Activated T-helper 1 cell treated with anti-CD3 and anti-CD28 coated beads, Interleukin-12 subunit alpha, Interleukin-12 subunit beta, Interleukin-2, Interleukin-4 antibody, amounts not matched to agents 30 ng/mL and 10 ng/mL and 1 ng/mL, durations not matched to agents 14 hours and 24 hours and 36 hours (primary cell): Measurements from ENCODE around the gene DNAH17. TPM values are rescaled to one million over a fixed set of nuclear protein-coding genes. Genes with fewer than 3 reads are reported as not detected.

ENCODE experiments used
- DNase-seq: peaks from one replicate; pipeline ENCODE4 v3.0.0; 2021; ENCODE audit warnings: low spot score
- H3K27ac Mint-ChIP-seq: one replicate; pipeline ENCODE4 v1.8.0; 2021; ENCODE audit warnings: mild to moderate bottlenecking, mixed read lengths
- H3K27me3 Mint-ChIP-seq: one replicate; pipeline ENCODE4 v1.8.0; 2022; ENCODE audit warnings: mild to moderate bottlenecking, moderate library complexity, mixed read lengths; ENCODE audit not compliant: insufficient read depth
- H3K36me3 Mint-ChIP-seq: one replicate; pipeline ENCODE4 v1.8.0; 2021; ENCODE audit warnings: low read depth, mixed read lengths
- H3K4me1 Mint-ChIP-seq: one replicate; pipeline ENCODE4 v1.8.0; 2021; ENCODE audit warnings: low read depth, mixed read lengths
- H3K4me3 Mint-ChIP-seq: one replicate; pipeline ENCODE4 v1.8.0; 2021; ENCODE audit warnings: mild to moderate bottlenecking, moderate library complexity, mixed read lengths
- H3K9me3 Mint-ChIP-seq: one replicate; pipeline ENCODE4 v1.8.0; 2021; ENCODE audit warnings: mixed read lengths
- intact Hi-C: fragments of 100-400 bp; cut with micrococcal nuclease; formaldehyde crosslinking; loops from one replicate; pipeline ENCODE4 v1.15.1; 2024
- total RNA-seq: library from RNA; stranded (reverse); gene quantifications from 2 replicates; pipeline ENCODE4 v1.2.3, GENCODE V29; 2022

Gene DNAH17
- total RNA-seq, 1 donor from 2014 or later: 0.18 TPM

GRCh38 chr17:78599419-78599818 lies 22.2 kb upstream of the DNAH17 start:
- no peak overlapping the region for H3K4me3 Mint-ChIP-seq
- intact Hi-C loops: no loop called here

GRCh38 chr17:78598013-78598471 lies 20.8 kb upstream of the DNAH17 start:
- Mint-ChIP-seq H3K4me1 (no peaks in the 10 kb centered on the region), H3K36me3 (no peaks in the 10 kb centered on the region), H3K4me3 (no peak overlapping the region), H3K27ac (no peak overlapping the region), H3K9me3 (no peaks in the 10 kb centered on the region), H3K27me3 (peaks cover 6% of the 10 kb centered on the region)
- DNase-seq: no peak
- intact Hi-C loops: no loop called here

More at GRCh38 chr17:78599419-78599818, 22.2 kb upstream of the DNAH17 start:
- no peak overlapping the region for H3K27ac Mint-ChIP-seq
- DNase-seq: no peak
- peaks cover 6% of the 10 kb centered on the region for H3K27me3 Mint-ChIP-seq
- no peaks in the 10 kb centered on the region for H3K36me3 Mint-ChIP-seq
- no peaks in the 10 kb centered on the region for H3K9me3 Mint-ChIP-seq
- H3K4me1 Mint-ChIP-seq: no peaks in the 10 kb centered on the region

- H3K27me3 Mint-ChIP-seq: peaks cover 6% of the 10 kb centered on the region
- H3K9me3 Mint-ChIP-seq: no peaks in the 10 kb centered on the region
- no peak for DNase-seq
- no peak overlapping the region for H3K4me3 Mint-ChIP-seq
- no peaks in the 10 kb centered on the region for H3K36me3 Mint-ChIP-seq
- H3K27ac Mint-ChIP-seq: peak overlapping the region; percentile 43
- intact Hi-C loops: no loop called here
- peaks cover 5% of the 10 kb centered on the region for H3K4me1 Mint-ChIP-seq
Measured at GRCh38 chr17:78596871-78597764, 19.9 kb upstream of the DNAH17 start.

DNA sequence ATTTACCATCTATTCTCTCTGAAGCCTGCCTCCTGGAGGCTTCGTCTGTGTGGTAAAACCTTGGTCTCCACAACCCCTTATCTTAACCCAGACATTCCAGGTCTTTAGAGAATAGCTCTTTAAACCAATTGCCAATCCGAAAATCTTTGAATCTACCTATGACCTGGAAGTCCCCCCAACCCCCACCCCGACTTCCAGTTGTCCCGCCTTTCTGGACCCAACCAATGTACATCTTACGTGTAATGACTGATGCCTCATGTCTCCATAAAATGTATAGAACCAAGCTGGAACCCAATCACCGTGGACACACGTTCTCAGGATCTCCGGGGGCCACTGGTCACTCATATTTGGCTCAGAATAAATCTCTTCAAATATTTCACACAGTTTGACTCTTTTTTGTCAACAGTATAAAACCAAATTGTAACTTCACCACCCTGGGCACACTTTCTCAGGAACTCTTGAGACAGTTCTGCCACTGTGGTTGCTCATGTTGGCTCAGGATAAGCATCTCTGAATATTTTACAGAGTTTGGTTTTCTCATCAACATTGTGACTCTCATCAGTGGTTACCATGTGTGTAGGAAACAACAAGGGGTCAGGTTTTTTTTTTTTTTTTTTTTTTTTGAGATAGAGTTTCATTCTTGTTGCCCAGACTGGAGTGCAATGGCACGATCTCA lies 18.1 kb upstream of the DNAH17 start:
- DNase-seq: no peak
- peaks cover 10% of the 10 kb centered on the region for H3K4me1 Mint-ChIP-seq
- peaks cover under 1% of the 10 kb centered on the region for H3K27me3 Mint-ChIP-seq
- intact Hi-C loops: no loop called here
- no peak overlapping the region for H3K27ac Mint-ChIP-seq
- no peaks in the 10 kb centered on the region for H3K36me3 Mint-ChIP-seq
- no peak overlapping the region for H3K4me3 Mint-ChIP-seq
- no peaks in the 10 kb centered on the region for H3K9me3 Mint-ChIP-seq

- DNase-seq: no peak
- H3K27ac Mint-ChIP-seq: no peak overlapping the region
- H3K4me1 Mint-ChIP-seq: peaks cover 10% of the 10 kb centered on the region
- H3K36me3 Mint-ChIP-seq: no peaks in the 10 kb centered on the region
- no peaks in the 10 kb centered on the region for H3K9me3 Mint-ChIP-seq
- intact Hi-C loops: loop anchor here (1.0 kb wide), 1 partner anchor 73 kb away; no protein-coding TSS in a partner anchor
- H3K4me3 Mint-ChIP-seq: no peak overlapping the region
- no peaks in the 10 kb centered on the region for H3K27me3 Mint-ChIP-seq
Measured at GRCh38 chr17:78592991-78593329, 15.8 kb upstream of the DNAH17 start.

- no peaks in the 10 kb centered on the region for H3K9me3 Mint-ChIP-seq
- H3K4me3 Mint-ChIP-seq: no peak overlapping the region
- no peak overlapping the region for H3K27ac Mint-ChIP-seq
- H3K4me1 Mint-ChIP-seq: peaks cover 10% of the 10 kb centered on the region
- H3K36me3 Mint-ChIP-seq: no peaks in the 10 kb centered on the region
- intact Hi-C loops: no loop called here
- no peaks in the 10 kb centered on the region for H3K27me3 Mint-ChIP-seq
- no peak for DNase-seq
Measured at GRCh38 chr17:78591263-78591671, 14.1 kb upstream of the DNAH17 start.

DNA sequence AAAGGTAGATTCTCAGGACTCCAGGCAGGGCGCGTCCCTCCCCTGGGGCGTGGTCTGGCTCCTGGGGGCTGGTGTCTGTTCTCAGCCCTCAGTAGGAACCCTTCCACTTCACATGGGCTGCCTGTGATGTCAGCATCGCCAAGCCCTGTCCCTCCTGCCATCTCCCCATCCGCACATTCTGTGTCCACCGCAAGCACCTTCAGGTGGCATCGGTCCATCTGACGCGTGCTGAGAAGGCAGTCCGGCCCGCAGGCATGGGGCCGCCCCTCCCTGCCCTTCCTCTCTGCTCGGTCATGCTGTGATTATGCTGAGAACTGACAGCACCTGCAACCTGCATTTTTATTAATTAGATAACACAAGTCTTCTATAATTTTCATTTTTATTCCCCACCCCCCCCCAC lies 12.7 kb upstream of the DNAH17 start:
- H3K27me3 Mint-ChIP-seq: peaks cover 3% of the 10 kb centered on the region
- no peaks in the 10 kb centered on the region for H3K36me3 Mint-ChIP-seq
- intact Hi-C loops: no loop called here
- H3K4me3 Mint-ChIP-seq: no peak overlapping the region
- H3K4me1 Mint-ChIP-seq: peaks cover 10% of the 10 kb centered on the region
- DNase-seq: no peak
- H3K27ac Mint-ChIP-seq: no peak overlapping the region
- no peaks in the 10 kb centered on the region for H3K9me3 Mint-ChIP-seq

DNA sequence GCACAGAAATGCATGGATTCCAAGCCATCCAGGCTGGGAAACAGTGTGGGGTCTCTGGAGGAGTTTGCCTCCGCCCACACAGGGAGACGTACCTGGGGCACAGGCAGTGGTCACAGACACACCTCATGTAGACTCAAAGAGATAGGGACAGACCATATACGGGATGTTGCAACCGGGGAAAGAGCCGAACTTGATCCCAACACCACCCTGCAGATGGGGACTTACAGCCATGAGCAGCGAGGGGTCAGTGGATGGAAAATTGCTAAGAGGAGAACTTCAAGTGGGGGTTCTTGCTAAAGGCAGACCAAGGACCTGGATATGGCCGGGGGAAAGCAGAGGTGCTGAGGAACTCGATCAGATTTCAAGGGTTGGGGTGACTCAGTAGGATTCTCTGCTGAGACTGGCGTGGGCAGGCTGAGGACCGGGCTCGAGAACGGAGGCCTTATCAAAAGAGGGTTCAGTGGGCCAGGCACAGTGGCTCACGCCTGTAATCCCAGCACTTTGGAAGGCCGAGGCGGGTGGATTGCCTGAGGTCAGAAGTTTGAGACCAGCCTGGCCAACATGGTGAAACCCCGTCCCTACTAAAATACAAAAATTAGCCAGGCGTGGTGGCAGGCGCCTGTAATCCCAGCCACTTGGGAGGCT lies 12.0 kb upstream of the DNAH17 start:
- Mint-ChIP-seq H3K27ac (no peak overlapping the region), H3K9me3 (no peaks in the 10 kb centered on the region), H3K36me3 (no peaks in the 10 kb centered on the region), H3K4me1 (peaks cover 10% of the 10 kb centered on the region), H3K27me3 (peaks cover 3% of the 10 kb centered on the region), H3K4me3 (no peak overlapping the region)
- DNase-seq: no peak
- intact Hi-C loops: no loop called here

- no peaks in the 10 kb centered on the region for H3K9me3 Mint-ChIP-seq
- no peak overlapping the region for H3K4me3 Mint-ChIP-seq
- H3K36me3 Mint-ChIP-seq: no peaks in the 10 kb centered on the region
- H3K27ac Mint-ChIP-seq: no peak overlapping the region
- intact Hi-C loops: no loop called here
- H3K27me3 Mint-ChIP-seq: peaks cover 4% of the 10 kb centered on the region
- DNase-seq: no peak
- H3K4me1 Mint-ChIP-seq: peaks cover 10% of the 10 kb centered on the region
Measured at GRCh38 chr17:78588258-78589030, 11.2 kb upstream of the DNAH17 start.

DNA sequence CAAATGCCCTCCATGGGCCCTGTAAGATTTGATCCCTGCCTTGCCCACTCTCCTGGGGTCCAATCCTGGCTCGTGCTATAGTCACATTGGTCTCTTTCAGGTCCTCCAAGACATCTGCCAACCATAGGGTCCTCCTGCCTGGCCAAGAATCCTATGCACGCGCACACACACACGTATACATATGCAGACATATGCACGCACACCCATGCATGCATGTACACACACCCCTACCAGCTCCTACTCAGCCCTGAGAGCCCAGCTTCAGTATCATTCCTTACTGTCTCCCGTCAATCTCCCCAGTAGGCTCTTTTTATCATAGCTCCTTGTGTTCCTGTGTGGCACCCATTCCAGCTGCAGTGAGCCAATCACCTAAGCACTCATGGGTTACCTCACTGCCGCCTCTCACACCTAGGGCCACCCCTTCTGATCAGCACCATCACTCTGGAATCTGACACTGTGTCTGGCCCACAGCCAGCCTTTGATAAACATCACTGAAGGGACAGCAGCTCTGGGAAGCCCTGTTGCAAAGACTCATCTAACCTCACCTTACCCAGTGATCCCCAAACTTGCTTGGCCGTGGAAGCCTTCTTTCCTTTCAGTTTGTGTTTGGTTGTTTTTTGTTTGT lies 7.9 kb upstream of the DNAH17 start:
- no peaks in the 10 kb centered on the region for H3K36me3 Mint-ChIP-seq
- DNase-seq: no peak
- intact Hi-C loops: no loop called here
- H3K4me1 Mint-ChIP-seq: no peaks in the 10 kb centered on the region
- H3K27me3 Mint-ChIP-seq: peaks cover 10% of the 10 kb centered on the region
- H3K27ac Mint-ChIP-seq: no peak overlapping the region
- H3K4me3 Mint-ChIP-seq: no peak overlapping the region
- no peaks in the 10 kb centered on the region for H3K9me3 Mint-ChIP-seq

- H3K4me1 Mint-ChIP-seq: no peaks in the 10 kb centered on the region
- intact Hi-C loops: no loop called here
- H3K27me3 Mint-ChIP-seq: peaks cover 21% of the 10 kb centered on the region
- no peaks in the 10 kb centered on the region for H3K36me3 Mint-ChIP-seq
- DNase-seq: no peak
- H3K4me3 Mint-ChIP-seq: no peak overlapping the region
- H3K9me3 Mint-ChIP-seq: no peaks in the 10 kb centered on the region
- H3K27ac Mint-ChIP-seq: no peak overlapping the region
Measured at GRCh38 chr17:78583091-78583490, 5.9 kb upstream of the DNAH17 start.

GRCh38 chr17:78581304-78581703 lies 4.1 kb upstream of the DNAH17 start:
- Mint-ChIP-seq H3K4me1 (no peaks in the 10 kb centered on the region), H3K9me3 (no peaks in the 10 kb centered on the region), H3K27ac (no peak overlapping the region), H3K36me3 (no peaks in the 10 kb centered on the region), H3K4me3 (no peak overlapping the region), H3K27me3 (peaks cover 29% of the 10 kb centered on the region)
- no peak for DNase-seq
- intact Hi-C loops: no loop called here
